ENCODE measurements around the gene CNOT2. TPM values are rescaled to one million over a fixed set of nuclear protein-coding genes. Genes with fewer than 3 reads are reported as not detected.
"Not testable (repeated sequence)": the region's sequence is repeated elsewhere in the genome, so short reads cannot be mapped to it uniquely, and the experiment has no call there.

CNOT2 gene
- total RNA-seq, 1 donor from 2014 or later = 172 TPM

DNA sequence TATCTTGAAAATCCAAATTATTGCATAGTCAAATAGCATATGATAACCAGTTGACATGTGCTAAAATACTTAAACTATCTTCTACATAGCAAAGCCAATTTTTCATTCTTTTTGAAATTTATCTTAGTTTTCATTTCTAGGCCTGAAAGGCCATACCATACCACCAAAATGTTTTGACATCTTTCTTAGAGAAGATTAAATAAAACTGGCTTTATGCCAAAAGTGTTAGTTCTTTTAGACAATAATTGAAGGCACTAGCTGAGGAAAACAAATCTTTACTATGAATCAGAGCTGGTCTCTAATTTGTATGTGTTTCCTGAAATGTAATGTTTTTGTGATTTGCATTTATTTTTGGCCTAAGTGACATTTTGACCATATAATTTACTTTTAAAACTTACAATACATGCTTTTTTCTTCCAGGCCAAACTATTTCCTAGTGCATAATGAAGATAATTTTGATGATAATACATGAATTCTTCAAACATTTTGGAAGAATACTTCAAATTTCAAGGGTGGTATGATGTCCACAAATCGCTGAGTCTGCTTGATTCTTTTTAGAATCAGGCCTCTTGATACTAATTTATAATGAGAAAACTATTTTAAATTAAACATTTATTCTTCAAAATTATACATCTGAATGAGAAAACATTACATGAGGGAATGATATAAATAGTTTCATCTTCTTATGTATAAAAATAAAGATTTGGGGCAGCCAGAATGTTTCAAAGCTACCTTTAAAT, 116.4 kb downstream of the CNOT2 start:
- FAIRE-seq (no peak), DNase-seq (ENCODE audit: low spot score in 2 of 2) (no peak)

DNA sequence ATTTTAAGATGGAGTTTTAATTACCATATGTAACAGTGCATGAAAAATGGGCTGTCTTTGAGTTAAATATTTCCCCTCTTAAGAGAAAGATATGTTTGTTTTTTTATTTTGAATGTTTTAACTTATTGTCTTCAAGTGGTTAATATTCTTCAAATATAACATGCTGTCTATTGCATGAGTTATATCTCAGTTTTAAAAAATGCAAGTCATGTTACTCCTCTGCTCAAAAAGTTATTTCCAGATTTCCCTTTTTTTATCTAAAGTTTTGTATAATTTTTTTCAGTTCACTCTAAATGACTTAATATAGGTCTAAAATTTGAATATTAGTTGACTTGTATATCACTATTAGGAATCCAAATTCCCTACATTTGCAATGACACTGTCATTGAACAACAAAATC, 117.0 kb downstream of the CNOT2 start:
- no peak for DNase-seq (ENCODE audit: low spot score in 2 of 2)

GRCh38 chr12:70364695-70365397, 121.6 kb downstream of the CNOT2 start:
- DNase-seq (ENCODE audit: low spot score in 2 of 2) (no peak), FAIRE-seq (peak; percentile 8)

More for the DNA sequence above, 117.0 kb downstream of the CNOT2 start:
- no peak for FAIRE-seq

DNA sequence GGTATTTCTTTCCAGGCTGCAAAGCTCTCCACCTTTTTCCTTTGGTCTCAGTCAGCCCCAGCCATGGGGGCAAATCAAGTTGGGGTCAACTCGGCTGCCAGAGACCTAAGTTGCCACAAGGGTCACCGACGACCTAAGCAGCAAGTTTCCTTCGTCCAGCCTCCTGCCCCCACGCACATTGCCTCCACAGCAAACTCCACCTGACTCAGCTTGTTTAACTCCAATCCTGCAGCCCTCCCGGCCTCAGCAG, 122.1 kb downstream of the CNOT2 start:
- FAIRE-seq (no peak), DNase-seq (ENCODE audit: low spot score in 2 of 2) (no peak)

DNA sequence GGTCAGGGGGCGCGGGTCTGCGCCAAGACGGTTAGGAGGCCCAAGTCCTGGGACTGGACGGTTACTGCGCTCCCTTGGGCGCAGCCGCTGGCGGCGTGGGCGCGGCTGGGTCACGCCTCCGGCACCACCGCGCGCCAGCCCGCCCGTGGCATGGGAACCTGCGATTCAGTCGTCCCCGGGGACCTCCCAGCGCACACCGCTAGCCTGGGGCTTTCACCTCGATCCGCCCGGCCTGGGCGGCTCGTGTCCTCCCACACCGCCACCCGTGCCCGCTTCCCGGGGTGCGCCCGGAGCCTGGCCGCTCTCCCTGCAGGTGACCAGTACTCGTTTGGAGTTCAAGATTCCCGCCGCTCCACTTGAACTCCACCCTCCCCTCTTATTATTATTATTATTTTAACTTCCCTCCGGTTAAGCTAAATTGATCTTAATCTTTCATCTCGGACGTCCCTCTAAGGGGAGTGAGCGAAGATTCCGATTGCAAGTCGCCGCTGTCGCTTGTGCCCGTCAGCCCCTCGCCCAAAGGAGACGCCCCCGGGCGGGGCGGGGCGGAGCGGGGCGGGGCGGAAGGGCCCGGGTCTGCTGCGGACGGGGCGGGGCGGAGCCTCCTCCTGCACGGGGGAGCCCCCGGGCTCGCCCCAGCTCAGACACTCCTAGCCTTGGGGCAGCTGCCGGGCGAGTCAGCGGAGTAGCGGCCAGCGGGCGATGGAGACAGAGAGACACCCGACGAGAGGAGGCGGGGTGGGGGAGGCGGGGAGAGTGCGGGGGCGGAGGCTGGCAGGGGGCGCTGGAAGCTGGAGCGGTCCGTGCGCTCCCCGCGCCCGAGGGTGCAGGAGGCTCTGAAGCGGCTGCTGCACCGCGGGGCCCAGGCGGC, 122.7 kb downstream of the CNOT2 start, which contains the start of gene KCNMB4:
Gene KCNMB4 (plus strand): TSS at position 643 of the 871 bp plus-strand sequence. CDS start 445 bp downstream, outside the sequence.
- DNase-seq (ENCODE audit: low spot score in 2 of 2) (peak; percentile 76 to 87), FAIRE-seq (no peak)

DNA sequence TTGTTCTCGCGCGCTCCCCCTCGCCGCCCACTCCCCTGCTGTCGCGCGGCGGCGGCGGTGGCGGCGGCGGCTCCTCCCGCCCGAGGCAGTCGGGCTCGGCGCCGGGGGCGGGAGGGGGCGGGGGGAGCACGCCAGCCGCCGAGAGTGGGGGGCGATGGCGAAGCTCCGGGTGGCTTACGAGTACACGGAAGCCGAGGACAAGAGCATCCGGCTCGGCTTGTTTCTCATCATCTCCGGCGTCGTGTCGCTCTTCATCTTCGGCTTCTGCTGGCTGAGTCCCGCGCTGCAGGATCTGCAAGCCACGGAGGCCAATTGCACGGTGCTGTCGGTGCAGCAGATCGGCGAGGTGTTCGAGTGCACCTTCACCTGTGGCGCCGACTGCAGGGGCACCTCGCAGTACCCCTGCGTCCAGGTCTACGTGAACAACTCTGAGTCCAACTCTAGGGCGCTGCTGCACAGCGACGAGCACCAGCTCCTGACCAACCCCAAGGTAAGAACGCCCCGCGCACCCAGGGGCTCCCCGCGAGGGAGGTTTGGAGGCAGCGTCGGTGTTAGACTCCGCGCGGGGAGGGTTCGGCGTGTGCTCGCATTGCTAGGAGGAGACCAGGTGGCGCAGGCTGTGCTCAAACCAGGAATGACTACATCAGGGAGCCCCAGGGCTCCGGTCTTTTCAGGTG, 123.5 kb downstream of the CNOT2 start:
- DNase-seq (ENCODE audit: low spot score in 2 of 2) (peak; percentile 24 to 45), FAIRE-seq (no peak)

DNA sequence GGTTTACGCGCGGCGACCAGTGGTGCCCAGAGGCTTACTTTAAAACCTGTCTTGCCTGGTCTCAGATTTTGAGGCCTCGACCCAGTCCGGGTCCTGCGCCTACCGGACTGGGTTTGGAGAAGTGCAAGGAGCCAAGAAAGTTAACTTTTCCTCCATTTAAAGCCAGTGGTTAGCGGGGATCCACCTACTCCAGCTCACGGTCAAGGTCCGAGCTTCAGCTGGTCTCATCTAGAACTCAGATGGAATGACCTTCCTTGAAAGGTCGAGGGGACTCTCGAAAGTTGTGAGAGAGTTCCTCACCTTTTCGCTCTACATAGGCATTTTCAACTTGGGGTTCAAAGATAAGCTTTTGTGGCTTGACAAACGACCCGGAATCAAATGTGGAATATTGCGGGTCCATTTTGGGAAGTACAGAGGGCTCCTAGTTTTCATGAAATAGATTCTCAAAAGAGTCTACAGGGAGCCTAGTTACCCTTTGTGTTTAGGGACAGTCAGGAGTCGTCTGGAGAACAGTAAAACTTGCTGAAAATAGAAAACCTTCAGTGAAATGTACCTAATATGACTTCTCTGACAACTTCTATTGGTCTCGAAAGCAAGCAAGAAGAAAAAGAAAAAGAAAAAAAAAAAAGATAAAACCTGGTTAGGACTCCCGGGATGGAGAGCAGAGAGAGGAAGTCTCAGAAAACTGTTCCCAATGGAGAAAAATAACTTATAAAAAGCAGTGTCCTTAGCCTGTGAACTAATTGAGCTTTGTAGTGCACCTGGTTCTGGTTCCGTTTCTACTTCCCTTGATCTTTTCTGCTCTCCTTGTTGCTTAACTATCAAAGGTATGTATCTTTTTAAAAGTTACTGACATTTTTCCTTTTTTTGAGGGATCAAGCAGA, 124.3 kb downstream of the CNOT2 start:
- FAIRE-seq = no peak
- DNase-seq (ENCODE audit: low spot score in 2 of 2) = peak in 1 of 2 donors; percentile 40

DNA sequence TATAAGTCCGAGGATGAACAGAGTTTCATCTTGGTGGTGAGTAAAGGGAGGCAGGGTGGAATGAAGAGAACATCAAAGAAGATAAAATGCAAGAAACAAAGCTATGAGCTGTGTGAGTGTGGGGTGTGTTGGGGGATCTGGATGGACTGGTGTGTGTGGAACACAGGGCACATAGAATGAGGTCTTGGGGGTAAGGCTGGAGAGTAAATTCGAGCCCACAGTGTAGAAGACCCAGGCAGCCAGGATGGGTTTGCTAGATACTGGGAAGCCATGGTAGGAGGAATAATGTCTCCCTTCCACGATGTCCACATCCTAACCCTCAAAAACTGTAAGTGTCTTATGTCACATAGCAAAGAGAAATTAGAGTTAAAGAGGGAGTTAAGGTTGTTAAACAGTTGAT, 129.6 kb downstream of the CNOT2 start:
- FAIRE-seq (no peak), DNase-seq (ENCODE audit: low spot score in 2 of 2) (no peak)

DNA sequence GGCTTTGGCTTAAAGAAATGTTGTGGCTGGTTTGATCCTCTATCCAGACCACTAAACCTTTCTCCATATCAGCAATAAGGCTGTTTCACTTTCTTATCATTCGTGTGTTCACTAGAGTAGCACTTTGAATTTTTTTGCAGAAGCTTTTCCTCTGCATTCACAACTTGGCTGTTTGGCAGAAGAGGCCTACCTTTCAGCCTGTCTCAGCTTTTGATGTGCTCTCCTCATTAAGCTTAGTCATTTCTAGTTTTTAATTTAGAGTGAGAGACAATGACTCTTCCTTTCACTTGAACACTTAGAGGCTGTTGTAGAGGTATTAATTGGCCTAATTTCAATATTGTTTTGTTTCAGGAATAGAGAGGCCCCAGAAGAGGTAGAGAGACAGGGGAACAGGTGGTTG, 136.6 kb downstream of the CNOT2 start:
- no peak for FAIRE-seq
- DNase-seq (ENCODE audit: low spot score in 2 of 2) = no peak

DNA sequence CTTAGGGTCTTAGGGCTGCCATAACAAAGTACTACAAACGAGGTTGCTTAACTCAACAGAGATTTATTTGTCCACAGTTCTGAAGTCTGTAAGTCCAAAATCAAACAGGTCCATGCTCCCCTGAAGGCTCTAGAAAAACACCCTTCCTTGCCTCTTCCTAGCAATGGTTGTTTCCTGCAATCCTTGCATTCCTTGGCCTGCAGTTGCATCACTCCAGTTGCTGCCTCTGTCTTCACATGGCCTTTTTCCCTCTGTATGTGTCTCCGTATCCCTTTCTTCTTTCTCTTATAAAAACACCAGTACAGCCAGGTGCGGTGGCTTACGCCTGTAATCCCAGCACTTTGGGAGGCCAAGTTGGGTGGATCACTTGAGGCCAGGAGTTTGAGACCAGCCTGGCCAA, 140.3 kb downstream of the CNOT2 start:
- DNase-seq (ENCODE audit: low spot score in 2 of 2) (no peak), FAIRE-seq (no peak)

DNA sequence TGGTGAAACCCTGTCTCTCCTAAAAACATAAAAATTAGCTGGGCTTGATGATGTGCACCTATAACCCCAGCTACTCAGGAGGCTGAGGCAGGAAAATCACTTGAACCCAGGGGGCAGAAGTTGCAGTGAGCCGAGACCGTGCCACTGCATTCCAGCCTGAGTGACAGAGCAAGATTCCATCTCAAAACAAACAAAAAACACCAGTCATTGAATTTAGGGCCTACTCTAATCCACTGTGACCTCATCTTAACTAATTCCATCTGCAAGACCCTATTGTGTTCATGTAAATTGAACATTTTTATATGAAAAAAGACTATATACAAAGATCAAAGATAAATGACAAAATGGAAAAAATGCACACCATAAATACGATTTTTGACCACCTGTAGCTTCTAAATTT, 140.7 kb downstream of the CNOT2 start:
- DNase-seq (ENCODE audit: low spot score in 2 of 2) (no peak), FAIRE-seq (no peak)

- DNase-seq (ENCODE audit: low spot score in 2 of 2) = no peak
- FAIRE-seq = no peak
Measured at GRCh38 chr12:70386771-70387170, 143.5 kb downstream of the CNOT2 start.

DNA sequence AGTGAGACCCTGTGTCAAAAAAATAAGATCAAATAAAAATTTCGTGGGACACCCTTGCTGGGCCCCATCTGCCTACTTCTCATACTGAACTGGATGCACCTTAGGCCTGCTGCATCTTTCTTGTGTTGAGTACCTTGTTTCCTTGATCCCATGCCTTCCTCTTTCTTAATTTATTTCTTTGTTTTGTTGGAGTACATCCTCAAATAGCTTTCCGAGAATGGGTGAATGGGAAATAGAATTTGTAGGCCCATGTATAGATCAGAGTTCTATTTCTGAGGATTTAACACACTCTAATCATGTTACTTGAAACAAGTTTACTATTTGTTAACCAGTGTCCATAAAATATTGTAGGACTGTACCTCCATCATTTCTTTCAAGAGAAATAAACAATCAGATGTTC, 146.4 kb downstream of the CNOT2 start:
- DNase-seq (ENCODE audit: low spot score in 2 of 2) (no peak), FAIRE-seq (no peak)

DNA sequence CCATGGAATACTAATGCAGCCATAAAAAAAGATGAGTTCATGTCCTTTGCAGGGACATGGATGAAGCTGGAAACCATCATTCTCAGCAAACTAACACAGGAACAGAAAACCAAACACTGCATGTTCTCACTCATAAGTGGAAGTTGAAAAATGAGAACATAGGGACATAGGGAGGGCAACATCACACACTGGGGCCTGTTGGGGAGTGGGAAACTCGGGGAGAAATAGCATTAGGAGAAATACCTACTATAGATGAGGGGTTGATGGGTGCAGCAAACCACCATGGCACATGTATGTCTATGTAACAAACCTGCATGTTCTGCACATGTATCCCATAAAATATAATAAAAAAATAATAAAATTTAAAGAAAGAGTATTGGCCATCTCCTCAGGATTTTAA, 149.4 kb downstream of the CNOT2 start:
- not testable (repeated sequence) for FAIRE-seq; DNase-seq (ENCODE audit: low spot score in 2 of 2)

GRCh38 chr12:70393787-70394499, 150.7 kb downstream of the CNOT2 start:
- DNase-seq (ENCODE audit: low spot score in 2 of 2) (no peak), FAIRE-seq (no peak)

GRCh38 chr12:70398002-70398401, 154.8 kb downstream of the CNOT2 start:
- DNase-seq (ENCODE audit: low spot score in 2 of 2) (no peak), FAIRE-seq (no peak)

DNA sequence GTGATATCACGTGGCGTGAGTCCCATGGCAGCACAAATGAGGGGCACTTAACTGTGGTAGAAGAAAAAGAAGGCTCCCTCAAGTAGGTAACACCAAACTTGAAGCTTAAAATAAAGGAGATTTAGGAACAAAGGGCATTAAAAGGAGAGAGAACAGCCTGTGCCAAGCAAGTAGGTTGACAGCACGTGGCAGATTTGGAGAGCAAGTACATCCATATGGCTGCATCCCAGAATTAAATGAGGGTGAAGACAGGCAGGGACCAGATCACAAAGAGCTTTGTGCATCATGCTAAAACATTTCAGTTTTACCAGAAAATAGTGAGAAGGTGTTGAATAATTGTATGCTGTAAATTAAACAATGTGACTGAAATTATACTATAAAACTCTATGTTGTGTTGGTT, 155.6 kb downstream of the CNOT2 start:
- DNase-seq (ENCODE audit: low spot score in 2 of 2) (no peak), FAIRE-seq (no peak)

- no peak for FAIRE-seq
Measured at GRCh38 chr12:70399311-70399710, 156.1 kb downstream of the CNOT2 start.

GRCh38 chr12:70400124-70400523, 156.9 kb downstream of the CNOT2 start:
- FAIRE-seq = no peak
- DNase-seq (ENCODE audit: low spot score in 2 of 2) = no peak

More at GRCh38 chr12:70399311-70399710, 156.1 kb downstream of the CNOT2 start:
- DNase-seq (ENCODE audit: low spot score in 2 of 2) = no peak

Data from frontal cortex (tissue), 4 donors.